ENCODE measurements around the gene CAPZB. TPM values are rescaled to one million over a fixed set of nuclear protein-coding genes. Genes with fewer than 3 reads are reported as not detected.

CAPZB gene
- total RNA-seq, 1 experiment from 2014 or later: 491 TPM

- Histone ChIP-seq H3K4me3 (ENCODE audit: low read depth in 2 of 2, low read length in 2 of 2) (no peak overlapping the region), H3K36me3 (ENCODE audit: control insufficient read depth, insufficient read depth, low read length) (no peaks in the 10 kb centered on the region), H3K4me1 (ENCODE audit: control insufficient read depth, insufficient read depth, low read length) (peaks cover 11% of the 10 kb centered on the region), H3K27me3 (ENCODE audit: control insufficient read depth, insufficient read depth, low read length) (no peaks in the 10 kb centered on the region), H3K27ac (ENCODE audit: low read length) (peak overlapping the region; percentile 23; the same call in 1 of the 2 replicates), H3K9me3 (ENCODE audit: control insufficient read depth, insufficient read depth, low read depth, low read length) (no peaks in the 10 kb centered on the region)
- POLR2A ChIA-PET: no interaction called here
- intact Hi-C loops (cut with micrococcal nuclease; ENCODE audit: unreplicated experiment): no loop called here
- CTCF ChIA-PET: interaction anchor here (0.7 kb wide), 1 partner anchor 287 kb away, joined by 3 read pairs; no protein-coding TSS in a partner anchor
- BruUV-seq (replicated peaks): no TSS peak
- in situ Hi-C loops (cut with HindIII; ENCODE audit: low pct_unique_long_range_greater_than_20kb, low sequenced_read_pairs): no loop called here
- no peak for ATAC-seq
- TF ChIP-seq POLR2AphosphoS5 (IDR thresholded peaks at IDR 0.05; ENCODE audit: low read depth, low read length) (no peak; the same call in 1 of the 2 replicates), CTCF (IDR thresholded peaks at IDR 0.05) (no peak), TCF7L2 (IDR thresholded peaks at IDR 0.05; ENCODE audit: low read depth, low read length) (no peak), SIN3A (IDR thresholded peaks at IDR 0.05; ENCODE audit: borderline replicate concordance, insufficient read depth, low read depth, low read length) (no peak)
- TF ChIP-seq, protein P1, sequence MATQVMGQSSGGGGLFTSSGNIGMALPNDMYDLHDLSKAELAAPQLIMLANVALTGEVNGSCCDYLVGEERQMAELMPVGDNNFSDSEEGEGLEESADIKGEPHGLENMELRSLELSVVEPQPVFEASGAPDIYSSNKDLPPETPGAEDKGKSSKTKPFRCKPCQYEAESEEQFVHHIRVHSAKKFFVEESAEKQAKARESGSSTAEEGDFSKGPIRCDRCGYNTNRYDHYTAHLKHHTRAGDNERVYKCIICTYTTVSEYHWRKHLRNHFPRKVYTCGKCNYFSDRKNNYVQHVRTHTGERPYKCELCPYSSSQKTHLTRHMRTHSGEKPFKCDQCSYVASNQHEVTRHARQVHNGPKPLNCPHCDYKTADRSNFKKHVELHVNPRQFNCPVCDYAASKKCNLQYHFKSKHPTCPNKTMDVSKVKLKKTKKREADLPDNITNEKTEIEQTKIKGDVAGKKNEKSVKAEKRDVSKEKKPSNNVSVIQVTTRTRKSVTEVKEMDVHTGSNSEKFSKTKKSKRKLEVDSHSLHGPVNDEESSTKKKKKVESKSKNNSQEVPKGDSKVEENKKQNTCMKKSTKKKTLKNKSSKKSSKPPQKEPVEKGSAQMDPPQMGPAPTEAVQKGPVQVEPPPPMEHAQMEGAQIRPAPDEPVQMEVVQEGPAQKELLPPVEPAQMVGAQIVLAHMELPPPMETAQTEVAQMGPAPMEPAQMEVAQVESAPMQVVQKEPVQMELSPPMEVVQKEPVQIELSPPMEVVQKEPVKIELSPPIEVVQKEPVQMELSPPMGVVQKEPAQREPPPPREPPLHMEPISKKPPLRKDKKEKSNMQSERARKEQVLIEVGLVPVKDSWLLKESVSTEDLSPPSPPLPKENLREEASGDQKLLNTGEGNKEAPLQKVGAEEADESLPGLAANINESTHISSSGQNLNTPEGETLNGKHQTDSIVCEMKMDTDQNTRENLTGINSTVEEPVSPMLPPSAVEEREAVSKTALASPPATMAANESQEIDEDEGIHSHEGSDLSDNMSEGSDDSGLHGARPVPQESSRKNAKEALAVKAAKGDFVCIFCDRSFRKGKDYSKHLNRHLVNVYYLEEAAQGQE (IDR thresholded peaks at IDR 0.05; ENCODE audit: insufficient read depth in 1 of 2, low read depth in 2 of 2, low read length in 1 of 2): no peak
- no peak for DNase-seq (ENCODE audit: low read depth, low spot score)
These were observed 118.5 kb downstream of the CAPZB start for GRCh38 chr1:19366599-19367536.

GRCh38 chr1:19365721-19366120 is 119.6 kb downstream of the CAPZB start:
- POLR2A ChIA-PET: no interaction called here
- H3K27me3 ChIP-seq (ENCODE audit: control insufficient read depth, insufficient read depth, low read length): no peaks in the 10 kb centered on the region
- ATAC-seq (no peak), DNase-seq (ENCODE audit: low read depth, low spot score) (no peak)
- no TSS peak for BruUV-seq (replicated peaks)
- H3K9me3 ChIP-seq (ENCODE audit: control insufficient read depth, insufficient read depth, low read depth, low read length): no peaks in the 10 kb centered on the region
- no peak overlapping the region for H3K27ac ChIP-seq (ENCODE audit: low read length)
- peaks cover 14% of the 10 kb centered on the region for H3K4me1 ChIP-seq (ENCODE audit: control insufficient read depth, insufficient read depth, low read length)
- in situ Hi-C loops (cut with HindIII; ENCODE audit: low pct_unique_long_range_greater_than_20kb, low sequenced_read_pairs): no loop called here
- no peak for TF ChIP-seq CTCF (IDR thresholded peaks at IDR 0.05)
- TF ChIP-seq, protein P1 (IDR thresholded peaks at IDR 0.05; ENCODE audit: insufficient read depth in 1 of 2, low read depth in 2 of 2, low read length in 1 of 2): no peak
- TF ChIP-seq SIN3A (IDR thresholded peaks at IDR 0.05; ENCODE audit: borderline replicate concordance, insufficient read depth, low read depth, low read length): no peak
- H3K4me3 ChIP-seq (ENCODE audit: low read depth in 2 of 2, low read length in 2 of 2): no peak overlapping the region
- CTCF ChIA-PET: interaction anchor here (0.7 kb wide), 1 partner anchor 40 kb away, joined by 3 read pairs; no protein-coding TSS in a partner anchor
- intact Hi-C loops (cut with micrococcal nuclease; ENCODE audit: unreplicated experiment): no loop called here
- H3K36me3 ChIP-seq (ENCODE audit: control insufficient read depth, insufficient read depth, low read length): no peaks in the 10 kb centered on the region
